SU-DHL-6 (cell line): Measurements from ENCODE around the gene RPLP1.

Experiments
- H2AFZ ChIP-seq: fragments of 200-600 bp; sonication (generic); 2 replicates; pipeline ENCODE4 v1.6.1; 2014; ENCODE audit warnings: low read depth, mild to moderate bottlenecking, moderate library complexity, mixed read lengths, antibody characterized with exemption, low read length; ENCODE audit not compliant: severe bottlenecking
- H3F3A ChIP-seq: fragments of 200-600 bp; shearing (Covaris generic); 2 replicates; pipeline ENCODE4 v1.6.0; 2016; ENCODE audit warnings: antibody characterized with exemption, mild to moderate bottlenecking; ENCODE audit not compliant: insufficient read depth
- H3K27ac ChIP-seq: fragments of 200-600 bp; sonication (generic); 2 replicates; pipeline ENCODE4 v1.5.1; 2016; ENCODE audit warnings: low read depth, mild to moderate bottlenecking, low read length, moderate library complexity, mixed read lengths
- H3K27me3 ChIP-seq: fragments of 200-600 bp; sonication (generic), shearing (Covaris generic); 2 replicates; pipeline ENCODE4 v1.6.0; 2014; ENCODE audit warnings: mild to moderate bottlenecking, low read length
- H3K36me3 ChIP-seq: fragments of 200-600 bp; sonication (generic); 2 replicates; pipeline ENCODE4 v1.6.1; 2014; ENCODE audit warnings: mild to moderate bottlenecking, low read length, mixed read lengths
- H3K4me2 ChIP-seq: fragments of 300-600, 200-600 bp; shearing (Covaris generic), sonication (generic); 2 replicates; pipeline ENCODE4 v1.6.0; 2014; ENCODE audit warnings: low read length, low read depth, mild to moderate bottlenecking; ENCODE audit not compliant: poor library complexity, severe bottlenecking
- H3K4me3 ChIP-seq: fragments of 200-600 bp; sonication (generic); 2 replicates; pipeline ENCODE4 v1.5.1; 2014; ENCODE audit warnings: antibody characterized with exemption, low read length, mild to moderate bottlenecking, mixed read lengths; ENCODE audit not compliant: insufficient read depth, poor library complexity, severe bottlenecking
- H3K79me2 ChIP-seq: fragments of 200-600 bp; sonication (generic); 2 replicates; pipeline ENCODE4 v1.6.1; 2014; ENCODE audit warnings: mild to moderate bottlenecking, low read length, moderate library complexity; ENCODE audit not compliant: insufficient read depth
- H3K9ac ChIP-seq: fragments of 200-600 bp; sonication (generic); 2 replicates; pipeline ENCODE4 v1.7.0; 2014; ENCODE audit warnings: mild to moderate bottlenecking, low read length
- H3K9me2 ChIP-seq: fragments of 200-600 bp; sonication (generic); replicated peaks from 2 replicates; pipeline ENCODE4 v1.6.1; 2014; ENCODE audit warnings: low read length; ENCODE audit not compliant: insufficient read depth
- H3K9me3 ChIP-seq: fragments of 200-600 bp; sonication (generic); 2 replicates; pipeline ENCODE4 v1.6.1; 2014; ENCODE audit warnings: low read length, mixed read lengths; ENCODE audit not compliant: insufficient read depth
- H4K20me1 ChIP-seq: fragments of 200-600 bp; sonication (generic); 2 replicates; pipeline ENCODE4 v1.6.1; 2014; ENCODE audit warnings: low read depth, mild to moderate bottlenecking, antibody characterized with exemption, low read length, moderate library complexity, mixed read lengths
- EZH2phosphoT487 ChIP-seq: fragments of 200-600 bp; sonication (generic), shearing (Covaris generic); conservative IDR thresholded peaks from 2 replicates; pipeline ENCODE4 v1.6.1; 2018; ENCODE audit warnings: mild to moderate bottlenecking, antibody characterized with exemption, low read length, moderate library complexity, mixed read lengths
- TF ChIP-seq, protein P1 (sequence below): fragments of 200-600 bp; sonication (generic); IDR thresholded peaks from one replicate; pipeline ENCODE4 v1.5.1; 2017; ENCODE audit warnings: antibody characterized with exemption, mild to moderate bottlenecking, low read length, moderate library complexity; ENCODE audit not compliant: insufficient read depth, poor library complexity, severe bottlenecking

The RPLP1 gene

GRCh38 chr15:69421498-69421897, 31.1 kb upstream of the RPLP1 start:
- Histone ChIP-seq H3K9ac (no peak overlapping the region), H3K4me2 (no peak overlapping the region), H3K27ac (no peak overlapping the region), H3K79me2 (peaks cover 39% of the 10 kb centered on the region), H4K20me1 (no peaks in the 10 kb centered on the region), H3K9me2 (no peaks in the 10 kb centered on the region), H2AFZ (no peak overlapping the region), H3K27me3 (no peaks in the 10 kb centered on the region), H3K4me3 (no peak overlapping the region), H3K36me3 (peaks cover 75% of the 10 kb centered on the region), H3F3A (no peaks in the 10 kb centered on the region), H3K9me3 (no peaks in the 10 kb centered on the region)
- no peak for TF ChIP-seq EZH2phosphoT487
- TF ChIP-seq, protein P1, sequence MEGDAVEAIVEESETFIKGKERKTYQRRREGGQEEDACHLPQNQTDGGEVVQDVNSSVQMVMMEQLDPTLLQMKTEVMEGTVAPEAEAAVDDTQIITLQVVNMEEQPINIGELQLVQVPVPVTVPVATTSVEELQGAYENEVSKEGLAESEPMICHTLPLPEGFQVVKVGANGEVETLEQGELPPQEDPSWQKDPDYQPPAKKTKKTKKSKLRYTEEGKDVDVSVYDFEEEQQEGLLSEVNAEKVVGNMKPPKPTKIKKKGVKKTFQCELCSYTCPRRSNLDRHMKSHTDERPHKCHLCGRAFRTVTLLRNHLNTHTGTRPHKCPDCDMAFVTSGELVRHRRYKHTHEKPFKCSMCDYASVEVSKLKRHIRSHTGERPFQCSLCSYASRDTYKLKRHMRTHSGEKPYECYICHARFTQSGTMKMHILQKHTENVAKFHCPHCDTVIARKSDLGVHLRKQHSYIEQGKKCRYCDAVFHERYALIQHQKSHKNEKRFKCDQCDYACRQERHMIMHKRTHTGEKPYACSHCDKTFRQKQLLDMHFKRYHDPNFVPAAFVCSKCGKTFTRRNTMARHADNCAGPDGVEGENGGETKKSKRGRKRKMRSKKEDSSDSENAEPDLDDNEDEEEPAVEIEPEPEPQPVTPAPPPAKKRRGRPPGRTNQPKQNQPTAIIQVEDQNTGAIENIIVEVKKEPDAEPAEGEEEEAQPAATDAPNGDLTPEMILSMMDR: no peak

DNA sequence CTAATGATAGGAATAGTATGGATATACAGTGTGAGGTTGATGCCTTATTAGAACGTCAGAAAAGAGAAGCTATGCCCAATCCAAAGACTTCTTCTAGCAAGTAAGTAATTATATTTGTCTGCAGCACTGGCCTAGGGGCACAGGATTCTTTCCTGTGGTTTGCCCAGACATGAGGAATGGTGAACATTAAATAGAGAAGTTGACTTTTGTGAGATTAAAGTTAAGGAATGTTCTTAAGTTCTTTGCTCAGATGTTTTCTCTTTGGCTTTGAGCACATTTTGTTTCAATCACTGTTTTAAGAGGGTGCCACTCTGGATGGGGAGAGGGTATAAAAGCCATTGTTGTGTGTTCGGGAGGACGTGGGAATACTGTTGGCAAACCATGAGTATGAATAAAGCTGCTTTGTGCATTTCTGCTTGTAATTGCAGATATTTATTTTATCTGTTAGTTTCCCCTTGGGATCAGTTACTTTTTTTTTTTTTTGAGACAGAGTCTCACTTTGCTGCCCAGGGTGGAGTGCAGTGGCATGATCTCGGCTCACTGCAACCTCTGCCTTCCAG, 30.2 kb upstream of the RPLP1 start:
- Histone ChIP-seq H3K27ac (no peak overlapping the region), H3K79me2 (peaks cover 33% of the 10 kb centered on the region), H4K20me1 (no peaks in the 10 kb centered on the region), H3K9me3 (no peaks in the 10 kb centered on the region), H3K27me3 (no peaks in the 10 kb centered on the region), H2AFZ (no peak overlapping the region), H3K36me3 (peaks cover 78% of the 10 kb centered on the region), H3K4me3 (no peak overlapping the region), H3K9me2 (no peaks in the 10 kb centered on the region), H3K9ac (no peak overlapping the region), H3K4me2 (no peak overlapping the region), H3F3A (no peaks in the 10 kb centered on the region)
- TF ChIP-seq EZH2phosphoT487: no peak
- TF ChIP-seq, protein P1: no peak

GRCh38 chr15:69424001-69424400, 28.6 kb upstream of the RPLP1 start:
- Histone ChIP-seq H3F3A (no peaks in the 10 kb centered on the region), H3K27me3 (no peaks in the 10 kb centered on the region), H3K27ac (no peak overlapping the region), H3K9me2 (no peaks in the 10 kb centered on the region), H2AFZ (no peak overlapping the region), H3K9me3 (no peaks in the 10 kb centered on the region), H3K4me3 (no peak overlapping the region), H3K4me2 (no peak overlapping the region), H4K20me1 (no peaks in the 10 kb centered on the region), H3K79me2 (peaks cover 20% of the 10 kb centered on the region), H3K9ac (no peak overlapping the region), H3K36me3 (peaks cover 70% of the 10 kb centered on the region)
- TF ChIP-seq EZH2phosphoT487: no peak
- TF ChIP-seq, protein P1: no peak
